Thymus (tissue), 11 donors: Measurements from ENCODE around the gene ZNF844. TPM values are rescaled to one million over a fixed set of nuclear protein-coding genes. Genes with fewer than 3 reads are reported as not detected.
"Not testable (repeated sequence)": the region's sequence is repeated elsewhere in the genome, so short reads cannot be mapped to it uniquely, and the experiment has no call there.

ENCODE experiments used
- DNase-seq, 9 donors: peaks; one replicate each; pipeline ENCODE4 v3.0.0-alpha.2; 2013; ENCODE audit warnings: low spot score in 9 of 9, low read depth in 6 of 9, missing footprints in 1 of 9
- H3K27ac ChIP-seq, 2 donors: one replicate each; pipeline ENCODE4 v1.5.1; 2013; ENCODE audit warnings: control low read depth in 1 of 2, low read depth in 1 of 2, low read length in 1 of 2, mild to moderate bottlenecking in 1 of 2, moderate library complexity in 1 of 2
- H3K27me3 ChIP-seq, 2 donors: one replicate each; pipeline ENCODE4 v1.5.1; 2013; ENCODE audit warnings: low read length in 1 of 2; ENCODE audit not compliant: control insufficient read depth in 2 of 2, insufficient read depth in 1 of 2
- H3K36me3 ChIP-seq, 2 donors: one replicate each; pipeline ENCODE4 v1.5.1; 2013; ENCODE audit warnings: low read length in 1 of 2, mild to moderate bottlenecking in 1 of 2, moderate library complexity in 1 of 2; ENCODE audit not compliant: control insufficient read depth in 2 of 2, insufficient read depth in 2 of 2
- H3K4me1 ChIP-seq, 2 donors: one replicate each; pipeline ENCODE4 v1.5.1; 2013; ENCODE audit warnings: low read length in 2 of 2; ENCODE audit not compliant: control insufficient read depth in 2 of 2, insufficient read depth in 2 of 2
- H3K4me3 ChIP-seq, 2 donors: one replicate each; pipeline ENCODE4 v1.5.1; 2013; ENCODE audit warnings: low read length in 2 of 2, control low read depth in 1 of 2, mild to moderate bottlenecking in 1 of 2
- H3K9me3 ChIP-seq, 2 donors: one replicate each; pipeline ENCODE4 v1.5.1; 2013; ENCODE audit warnings: low read length in 1 of 2, mild to moderate bottlenecking in 1 of 2; ENCODE audit not compliant: control insufficient read depth in 2 of 2, insufficient read depth in 1 of 2
- WGBS: extraction: QIAGEN DNeasy Blood & Tissue Kit; methylation state at CpG from one replicate; pipeline ENCODE4 v1.1.7; 2013; 5-methylcytosine and 5-hydroxymethylcytosine counted together
- polyA plus RNA-seq: library from polyadenylated mRNA; stranded (reverse); fragments of 200-250 nt; gene quantifications from one replicate; pipeline ENCODE4 v1.2.3, GENCODE V29; 2013
- total RNA-seq: library from RNA; stranded (reverse); fragments of 120-200 nt; gene quantifications from one replicate; pipeline ENCODE4 v1.2.4, GENCODE V29; 2013
- donor health status: healthy.

The ZNF844 gene
- total and polyA plus RNA-seq, 2 donors = 4.6 to 7.0 TPM

DNA sequence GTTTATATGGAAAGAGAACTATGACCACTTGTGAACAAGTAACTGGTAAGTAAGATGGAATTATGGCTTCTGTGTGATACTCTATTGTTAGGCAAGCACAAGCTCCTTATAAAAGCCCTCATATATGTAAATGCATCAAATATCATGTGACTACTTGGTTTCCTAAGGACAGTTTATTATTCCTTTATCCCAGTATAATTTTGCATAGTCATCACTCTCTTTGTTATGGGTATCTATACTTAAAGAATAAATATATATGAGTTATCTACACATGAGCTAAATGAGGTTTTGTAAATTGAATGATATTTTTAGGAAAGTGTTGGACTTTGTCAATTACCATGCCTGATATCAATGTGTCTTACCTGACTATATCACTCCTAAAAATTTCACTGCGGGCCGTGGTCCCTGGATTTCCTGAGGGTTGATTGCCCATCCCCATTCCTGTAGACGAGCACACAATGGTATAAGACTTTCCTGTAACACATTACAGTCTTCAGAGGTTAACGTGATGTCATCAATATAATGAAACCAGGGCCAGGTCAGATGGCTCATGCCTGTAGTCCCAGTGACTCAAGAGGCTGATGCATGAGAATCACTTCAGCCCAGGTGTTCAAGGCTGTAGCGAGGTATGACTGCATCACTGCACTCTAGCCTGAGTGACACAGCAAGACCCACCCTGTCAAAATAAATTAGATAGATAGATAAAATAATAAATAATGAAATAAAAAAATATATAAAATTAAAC lies 20.7 kb downstream of the ZNF844 start:
- no peaks in the 10 kb centered on the region for H3K4me1 ChIP-seq
- no peak overlapping the region for H3K27ac ChIP-seq
- peaks cover 0 to 17% of the 10 kb centered on the region in 2 donors for H3K9me3 ChIP-seq
- H3K4me3 ChIP-seq = no peak overlapping the region
- no peak for DNase-seq
- no peaks in the 10 kb centered on the region for H3K36me3 ChIP-seq
- no peaks in the 10 kb centered on the region for H3K27me3 ChIP-seq
- WGBS = 97% methylated on average over 5 of the region's 5 CpGs

DNA sequence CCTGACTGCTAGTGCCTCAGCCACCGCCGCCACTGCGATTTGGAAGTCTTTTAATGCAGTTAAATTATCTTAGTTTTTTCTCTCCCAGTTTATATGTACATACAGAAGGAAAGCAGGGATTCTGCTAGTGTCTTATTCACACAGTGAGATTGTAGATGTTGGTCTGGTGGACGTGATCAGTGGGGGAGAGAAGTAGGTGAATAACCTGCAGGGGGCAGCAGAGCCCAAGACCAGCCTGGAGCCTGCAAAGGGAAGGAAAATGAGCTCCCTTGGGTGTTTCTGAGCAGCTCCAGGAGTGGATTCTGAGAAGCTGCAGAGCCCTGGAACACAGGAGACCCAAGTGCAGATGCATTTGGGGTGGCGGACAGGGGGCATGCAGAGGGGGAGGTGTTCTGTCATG lies 26.3 kb downstream of the ZNF844 start:
- Histone ChIP-seq H3K27ac (no peak overlapping the region), H3K36me3 (peaks cover 0 to 3% of the 10 kb centered on the region in 2 donors), H3K27me3 (no peaks in the 10 kb centered on the region), H3K4me3 (no peak overlapping the region), H3K9me3 (peaks cover 0 to 9% of the 10 kb centered on the region in 2 donors), H3K4me1 (peaks cover 3 to 6% of the 10 kb centered on the region in 2 donors)
- DNase-seq = peak; percentile 48 to 87 (median 72)
- 71% methylated on average over 5 of the region's 5 CpGs for WGBS

DNA sequence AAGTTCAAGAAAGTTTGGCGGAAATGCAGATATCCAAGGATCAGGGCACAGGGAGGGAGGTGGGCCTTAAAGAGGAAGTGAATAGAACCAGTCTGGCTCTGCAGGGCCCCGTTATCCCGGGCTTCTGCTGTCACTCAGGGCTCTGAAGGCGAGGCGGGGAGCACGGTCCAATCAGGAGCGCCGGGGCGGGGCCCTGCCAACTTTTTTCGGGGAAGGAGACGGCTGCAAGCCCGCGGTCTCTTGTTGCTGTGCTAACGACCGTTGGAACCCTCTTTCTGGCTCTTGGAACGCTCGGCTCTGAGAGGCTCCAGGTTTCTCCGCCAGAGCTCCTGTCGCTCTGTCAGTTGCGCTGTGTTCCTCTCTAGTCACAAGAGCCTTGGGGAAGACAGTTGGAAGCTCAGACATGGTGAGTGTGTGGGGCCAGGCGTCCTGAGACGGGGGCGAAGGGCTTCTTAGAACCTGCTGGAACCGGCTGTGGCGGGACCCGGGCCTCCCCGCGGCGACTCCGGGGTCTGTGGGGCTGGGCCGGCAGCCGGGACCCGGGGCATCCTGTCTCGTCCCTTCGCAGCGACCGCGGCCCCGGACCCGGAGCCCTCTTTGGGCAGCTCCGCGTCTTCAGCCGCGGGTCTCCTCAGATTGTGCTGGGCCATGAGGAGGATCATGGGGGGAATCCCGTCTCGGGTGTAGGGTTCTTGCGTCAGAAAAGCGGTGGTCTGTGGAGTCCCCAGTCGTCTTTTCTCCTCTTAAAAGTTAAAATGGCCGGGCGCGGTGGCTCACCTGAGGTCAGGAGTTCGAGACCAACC lies 27.7 kb downstream of the ZNF844 start:
- Histone ChIP-seq H3K27me3 (no peaks in the 10 kb centered on the region), H3K4me1 (peaks cover 3 to 6% of the 10 kb centered on the region in 2 donors), H3K4me3 (peak overlapping the region; percentile 76 to 77), H3K27ac (peak overlapping the region; percentile 75 to 94), H3K9me3 (peaks cover 0 to 9% of the 10 kb centered on the region in 2 donors), H3K36me3 (peaks cover 0 to 3% of the 10 kb centered on the region in 2 donors)
- peak; percentile 52 to 91 (median 77) for DNase-seq
- WGBS = 2% methylated on average over 53 of the region's 53 CpGs

DNA sequence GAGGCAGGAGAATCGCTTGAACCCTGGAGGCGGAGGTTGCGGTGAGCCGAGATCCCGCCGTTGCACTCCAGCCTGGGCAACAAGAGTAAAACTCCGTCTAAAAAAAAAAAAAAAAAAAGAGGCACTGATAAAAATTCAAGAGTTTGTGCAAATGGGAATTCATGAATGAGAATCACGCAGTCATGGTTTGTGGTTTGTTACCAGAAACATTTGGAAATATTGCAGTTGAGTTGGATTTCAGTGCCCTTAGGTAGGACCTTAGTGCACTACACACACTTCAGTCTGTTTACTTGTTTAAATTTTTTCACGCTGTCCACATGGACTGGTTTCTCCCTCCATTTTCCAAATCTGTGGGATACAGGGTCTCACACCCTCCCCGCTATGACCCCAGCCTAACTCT lies 28.4 kb downstream of the ZNF844 start:
- Histone ChIP-seq H3K27me3 (no peaks in the 10 kb centered on the region), H3K9me3 (peaks cover 0 to 7% of the 10 kb centered on the region in 2 donors), H3K27ac (no peak overlapping the region), H3K4me3 (peak overlapping the region; percentile 76 to 77), H3K4me1 (peaks cover 3 to 6% of the 10 kb centered on the region in 2 donors), H3K36me3 (peaks cover 1 to 3% of the 10 kb centered on the region in 2 donors)
- DNase-seq = peak in 2 of 9 donors; percentile 2 to 28
- 24% methylated on average over 10 of the region's 10 CpGs for WGBS

GRCh38 chr19:12093777-12094176 lies 29.2 kb downstream of the ZNF844 start:
- peaks cover 3 to 6% of the 10 kb centered on the region in 2 donors for H3K4me1 ChIP-seq
- no peak overlapping the region for H3K27ac ChIP-seq
- peaks cover 0 to 6% of the 10 kb centered on the region in 2 donors for H3K9me3 ChIP-seq
- WGBS = 95% methylated on average over 3 of the region's 3 CpGs
- H3K4me3 ChIP-seq = no peak overlapping the region
- H3K36me3 ChIP-seq = peaks cover 3 to 4% of the 10 kb centered on the region in 2 donors
- H3K27me3 ChIP-seq = no peaks in the 10 kb centered on the region
- no peak for DNase-seq

GRCh38 chr19:12095111-12095790 lies 30.7 kb downstream of the ZNF844 start:
- Histone ChIP-seq H3K27ac (no peak overlapping the region), H3K36me3 (peaks cover 3 to 4% of the 10 kb centered on the region in 2 donors), H3K4me3 (no peak overlapping the region), H3K27me3 (no peaks in the 10 kb centered on the region), H3K4me1 (peaks cover 3 to 6% of the 10 kb centered on the region in 2 donors), H3K9me3 (peaks cover 0 to 6% of the 10 kb centered on the region in 2 donors)
- 97% methylated on average over 4 of the region's 4 CpGs for WGBS
- DNase-seq = no peak

- no peak overlapping the region for H3K27ac ChIP-seq
- no peak overlapping the region for H3K4me3 ChIP-seq
- peaks cover 2 to 3% of the 10 kb centered on the region in 2 donors for H3K4me1 ChIP-seq
- H3K9me3 ChIP-seq = peaks cover 0 to 4% of the 10 kb centered on the region in 2 donors
- WGBS = 92% methylated on average over 9 of the region's 9 CpGs
- H3K27me3 ChIP-seq = no peaks in the 10 kb centered on the region
- DNase-seq = no peak
- H3K36me3 ChIP-seq = peaks cover 3 to 4% of the 10 kb centered on the region in 2 donors
Measured at GRCh38 chr19:12098040-12098439, 33.5 kb downstream of the ZNF844 start.

GRCh38 chr19:12103909-12104308 lies 39.4 kb downstream of the ZNF844 start:
- not testable (repeated sequence) for H3K4me1 ChIP-seq, H3K27ac ChIP-seq, DNase-seq, H3K4me3 ChIP-seq, H3K27me3 ChIP-seq, H3K36me3 ChIP-seq
- WGBS = over 99% methylated on average over 4 of the region's 4 CpGs
- peaks cover 0 to 22% of the 10 kb centered on the region in 2 donors for H3K9me3 ChIP-seq
